HG02973 (cell line): ENCODE measurements around the gene OSBPL10.
A peak's percentile ranks its signal among the peaks of the same experiment; 100 is the strongest.
"Not testable (repeated sequence)": the region's sequence is repeated elsewhere in the genome, so short reads cannot be mapped to it uniquely, and the experiment has no call there.

Source experiments
- ATAC-seq: cut with Tn5 transposase; IDR thresholded peaks from one replicate; pipeline ENCODE4 v1.9.1; 2021; ENCODE audit warnings: moderate library complexity; ENCODE audit not compliant: unreplicated experiment

The OSBPL10 gene

DNA sequence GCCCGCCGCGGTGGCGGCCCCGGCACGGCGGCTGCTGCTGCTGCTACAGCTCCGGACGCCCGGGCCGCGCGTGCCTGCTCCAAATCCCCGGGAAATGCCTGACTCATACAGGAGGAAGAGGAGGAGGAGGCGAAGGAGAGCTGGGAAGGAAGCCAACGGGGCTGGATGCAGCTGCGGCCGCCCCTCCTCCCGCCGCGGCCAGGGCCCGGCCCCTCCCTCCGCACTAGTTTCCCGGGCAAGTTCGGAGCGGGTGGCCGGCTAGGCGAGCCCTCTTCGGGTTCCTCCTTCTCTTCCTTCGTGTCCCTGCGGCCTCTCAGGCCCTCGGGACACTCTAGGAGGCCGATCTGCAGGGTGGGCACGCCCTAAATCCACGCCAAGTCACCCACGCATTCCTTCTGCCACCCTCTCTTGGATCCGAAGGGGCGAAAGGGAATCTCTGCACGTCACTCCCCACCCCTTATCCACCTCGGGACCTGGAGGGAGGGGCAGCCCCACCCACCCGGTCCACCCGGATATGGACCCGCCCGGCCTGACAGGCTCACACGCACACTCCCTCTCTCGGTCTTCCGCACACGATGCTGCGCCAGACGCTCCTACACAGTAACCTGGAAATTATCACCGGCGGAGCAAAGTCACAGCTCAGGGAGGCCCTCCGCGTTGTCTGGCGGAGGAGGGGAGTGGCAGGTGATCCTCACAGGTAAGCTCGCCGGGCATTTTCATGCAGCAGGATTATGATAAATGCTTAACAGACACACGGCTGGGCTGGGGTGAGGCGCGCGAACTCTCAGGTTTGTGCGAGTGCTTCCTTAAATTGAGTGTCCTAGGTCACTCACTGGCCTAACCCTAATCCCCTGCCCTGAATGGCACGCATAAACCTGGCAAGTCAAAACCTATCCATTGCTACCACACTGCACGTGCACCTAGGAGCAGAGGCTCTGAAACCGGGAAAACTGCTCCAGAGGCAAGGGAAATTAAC lies at the start of gene OSBPL10, which contains the start of gene ZNF860:
Gene OSBPL10 (minus strand): TSS at position 57 of the 976 bp plus-strand sequence. CDS start 83 bp downstream, outside the sequence.
Gene ZNF860 (plus strand): TSS at position 545 of the 976 bp plus-strand sequence. CDS start 7,330 bp downstream, outside the sequence.
- ATAC-seq: no peak

DNA sequence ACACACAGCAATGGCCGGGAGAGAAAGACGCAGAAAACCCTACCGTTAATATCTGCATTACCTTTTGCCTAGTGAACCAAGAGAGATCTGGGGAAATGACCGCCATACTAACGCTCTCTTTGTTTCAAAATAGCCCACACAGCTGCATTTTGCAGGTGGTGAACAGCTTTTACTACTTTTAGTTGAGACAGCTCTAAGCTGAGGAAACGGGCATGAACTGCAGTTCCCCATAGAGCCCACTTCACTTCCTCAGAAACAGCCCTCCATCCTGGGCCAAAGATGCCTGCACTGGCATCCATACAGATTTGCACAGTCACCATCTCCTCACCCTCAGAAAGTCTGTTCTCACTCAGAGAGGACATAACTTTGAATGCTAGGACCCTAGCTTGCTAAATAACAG lies 45.5 kb upstream of the OSBPL10 start:
- no peak for ATAC-seq

DNA sequence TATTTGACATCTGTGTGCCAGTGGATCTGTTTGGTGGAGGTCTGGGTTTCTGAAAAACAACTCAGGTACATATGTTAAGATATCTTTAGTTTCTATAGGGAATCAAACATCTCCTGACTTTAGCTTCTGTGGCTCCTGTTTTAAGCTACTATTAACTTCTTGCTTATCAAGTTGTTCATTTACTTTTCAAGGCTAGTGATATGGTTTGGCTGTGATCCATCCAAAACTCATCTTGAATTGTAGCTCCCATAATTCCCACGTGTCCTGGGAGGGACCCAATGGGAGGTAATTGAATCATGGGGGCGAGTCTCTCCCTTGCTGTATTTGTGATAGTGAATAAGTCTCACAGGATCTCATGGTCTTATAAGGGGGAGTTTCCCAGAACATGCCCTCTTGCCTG lies 41.9 kb upstream of the OSBPL10 start:
- no peak for ATAC-seq

DNA sequence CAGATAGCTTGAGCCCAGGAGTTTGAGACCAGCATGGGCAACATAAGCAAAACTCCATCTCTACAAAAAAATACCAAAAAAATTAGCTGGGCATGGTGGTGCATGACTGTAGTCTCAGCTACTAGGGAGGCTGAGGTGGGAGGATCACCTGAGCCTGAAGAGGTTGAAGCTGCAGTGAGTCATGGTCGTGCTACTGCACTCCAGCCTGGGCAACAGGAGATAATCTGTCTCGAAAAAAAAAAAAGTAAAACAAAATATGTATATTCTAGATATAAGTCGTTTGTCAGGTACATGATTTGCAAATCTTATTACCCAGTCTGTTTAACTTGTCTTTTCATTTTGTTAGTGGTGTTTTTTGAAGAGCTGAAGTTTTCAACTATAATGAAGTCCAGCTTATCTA lies 40.7 kb upstream of the OSBPL10 start:
- ATAC-seq: no peak

- no peak for ATAC-seq
These were observed 40.1 kb upstream of the OSBPL10 start for GRCh38 chr3:32021155-32021554.

GRCh38 chr3:32018757-32019564 lies 37.9 kb upstream of the OSBPL10 start:
- peak; percentile 66 for ATAC-seq

DNA sequence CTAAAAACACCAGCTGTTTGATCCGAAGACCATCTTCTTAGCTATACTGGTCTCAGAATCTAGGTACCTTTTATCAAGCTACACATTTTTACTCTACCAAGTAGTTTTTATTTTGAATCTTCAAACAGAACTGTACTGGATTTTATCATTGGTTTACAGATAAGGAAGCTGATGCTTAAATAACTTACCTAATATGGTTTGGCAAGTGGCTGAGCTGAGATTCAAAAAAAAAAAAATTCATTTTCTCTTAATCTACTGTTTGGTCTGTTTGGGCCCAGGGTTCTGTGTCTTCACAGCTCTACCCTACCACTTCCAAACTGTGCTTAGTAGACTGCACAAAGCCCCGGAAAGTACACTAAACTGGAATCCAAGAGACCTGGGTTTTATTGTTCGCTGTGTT lies 36.2 kb upstream of the OSBPL10 start:
- ATAC-seq: no peak

- ATAC-seq: not testable (repeated sequence)
These were observed 34.6 kb upstream of the OSBPL10 start for GRCh38 chr3:32015638-32016037.

DNA sequence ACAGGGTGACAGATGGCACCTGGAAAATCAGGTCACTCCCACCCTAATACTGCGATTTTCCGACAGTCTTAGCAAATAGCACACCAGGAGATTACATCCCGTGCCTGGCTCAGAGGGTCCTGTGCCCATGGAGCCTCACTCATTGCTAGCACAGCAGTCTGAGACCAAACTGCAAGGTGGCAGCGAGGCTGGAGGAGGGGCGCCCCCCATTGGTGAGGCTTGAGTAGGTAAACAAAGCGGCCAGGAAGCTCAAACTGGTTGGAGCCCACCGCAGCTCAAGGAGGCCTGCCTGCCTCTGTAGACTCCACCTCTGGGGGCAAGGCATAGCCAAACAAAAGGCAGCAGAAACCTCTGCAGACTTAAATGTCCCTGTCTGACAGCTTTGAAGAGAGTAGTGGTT lies 29.6 kb upstream of the OSBPL10 start:
- ATAC-seq: not testable (repeated sequence)

GRCh38 chr3:32009957-32010356 lies 28.9 kb upstream of the OSBPL10 start:
- ATAC-seq: no peak

DNA sequence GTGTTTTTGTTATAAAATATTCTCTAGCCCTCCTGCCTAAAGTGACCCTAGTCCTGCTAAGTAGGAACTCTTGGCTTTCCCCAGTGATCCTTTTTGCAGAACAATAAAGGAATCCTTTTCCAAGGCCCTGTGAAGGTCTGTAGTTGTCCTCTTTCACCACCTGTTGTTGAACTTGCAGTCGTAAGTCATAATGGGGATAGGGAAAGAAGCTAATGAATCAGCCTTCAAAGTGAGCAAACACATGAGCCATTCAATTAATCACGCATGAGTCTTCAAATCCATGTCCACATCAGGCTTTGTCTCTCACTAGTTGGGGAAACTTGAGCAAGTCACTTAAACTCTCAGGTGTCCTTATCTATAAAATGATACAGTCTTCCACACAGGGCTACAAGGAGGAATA lies 28.0 kb upstream of the OSBPL10 start:
- ATAC-seq: no peak

DNA sequence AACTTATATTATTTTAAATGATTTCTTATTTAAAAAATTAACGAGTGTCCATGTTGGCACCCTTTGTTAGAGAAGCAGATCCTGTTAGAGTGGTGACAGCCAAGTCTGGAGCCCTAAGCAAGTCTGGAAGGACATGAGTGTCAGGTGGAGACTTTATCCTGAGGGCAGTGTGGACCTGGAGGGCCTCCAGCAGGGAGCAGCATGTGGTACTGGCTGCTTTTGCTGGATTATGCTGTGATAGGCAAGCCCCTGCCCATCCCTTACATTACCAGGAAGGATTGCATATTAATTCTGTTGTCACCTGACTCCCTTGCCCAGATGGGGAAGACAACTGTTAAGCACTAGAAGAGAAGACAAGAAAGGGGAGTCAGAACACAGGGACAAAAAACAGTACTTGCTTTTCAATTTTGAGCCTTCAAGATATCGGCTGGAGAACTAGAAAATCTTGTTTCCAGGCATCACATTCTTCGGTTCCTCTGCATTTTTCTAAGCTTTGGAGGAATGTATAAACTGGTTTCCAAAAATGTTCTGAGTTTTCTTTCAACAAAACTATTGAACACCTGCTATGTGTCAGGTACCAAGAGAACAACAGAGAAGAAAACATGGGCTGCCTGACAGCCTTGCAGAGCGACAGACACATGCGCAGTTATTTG lies 23.2 kb upstream of the OSBPL10 start:
- ATAC-seq: no peak

- ATAC-seq: no peak
These were observed 22.3 kb upstream of the OSBPL10 start for GRCh38 chr3:32003380-32003779.

DNA sequence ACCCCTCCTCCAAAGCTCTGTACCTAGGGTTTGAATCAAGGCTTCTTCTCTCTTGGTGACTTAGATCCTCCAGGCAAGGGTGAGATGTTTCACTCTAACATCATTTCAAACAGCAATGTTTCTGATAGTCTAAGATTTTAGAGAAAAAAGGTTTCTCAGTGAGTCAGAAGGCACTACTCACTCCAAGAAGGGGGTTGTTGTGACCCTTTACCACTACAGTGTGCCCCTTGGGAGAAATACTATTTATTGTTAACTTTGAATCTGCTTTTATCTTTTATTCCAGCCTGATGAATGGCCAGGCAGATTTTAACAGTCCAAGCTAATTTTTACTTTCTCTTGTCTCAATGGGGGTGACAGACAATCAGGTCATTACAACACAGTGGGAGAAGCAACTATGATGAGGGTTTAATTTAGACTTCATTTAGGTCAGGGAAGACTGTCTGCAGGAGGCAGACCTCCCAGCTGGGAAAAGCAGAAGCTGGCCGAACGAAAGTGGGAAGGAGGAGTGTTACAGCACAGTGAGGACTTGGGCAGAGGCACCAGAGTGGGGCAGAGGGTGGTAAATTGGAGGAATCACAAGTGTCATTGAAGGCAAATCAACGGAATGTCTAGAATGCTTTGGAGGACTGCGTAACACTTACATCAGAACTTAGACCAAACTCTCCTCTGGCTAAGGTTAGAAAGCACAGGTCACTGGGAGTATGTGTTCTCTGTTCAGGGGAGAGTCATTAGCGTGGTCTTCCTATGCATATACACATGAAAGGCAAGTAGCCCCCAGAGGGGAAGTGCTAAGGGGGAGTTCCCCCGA lies 21.7 kb upstream of the OSBPL10 start:
- no peak for ATAC-seq

DNA sequence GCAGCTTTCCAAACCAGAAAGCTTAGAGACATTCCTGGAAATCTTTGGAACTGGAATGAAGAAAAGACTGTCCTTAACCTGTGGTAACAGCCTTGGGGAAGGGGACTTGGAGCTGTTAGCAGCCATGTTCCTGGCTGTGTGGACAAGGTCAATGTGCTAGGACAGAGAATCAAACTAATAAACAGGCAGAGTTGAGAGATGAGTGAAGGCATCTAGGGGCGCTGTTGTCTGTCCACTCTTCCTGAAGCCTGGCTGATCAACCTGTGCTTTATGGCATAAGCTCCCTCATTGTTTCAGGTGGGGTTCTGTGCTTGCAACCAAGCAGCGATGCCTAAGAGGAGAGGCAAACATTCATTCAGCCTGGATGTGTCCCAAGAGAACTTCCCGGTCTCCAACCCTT lies 19.8 kb upstream of the OSBPL10 start:
- no peak for ATAC-seq

DNA sequence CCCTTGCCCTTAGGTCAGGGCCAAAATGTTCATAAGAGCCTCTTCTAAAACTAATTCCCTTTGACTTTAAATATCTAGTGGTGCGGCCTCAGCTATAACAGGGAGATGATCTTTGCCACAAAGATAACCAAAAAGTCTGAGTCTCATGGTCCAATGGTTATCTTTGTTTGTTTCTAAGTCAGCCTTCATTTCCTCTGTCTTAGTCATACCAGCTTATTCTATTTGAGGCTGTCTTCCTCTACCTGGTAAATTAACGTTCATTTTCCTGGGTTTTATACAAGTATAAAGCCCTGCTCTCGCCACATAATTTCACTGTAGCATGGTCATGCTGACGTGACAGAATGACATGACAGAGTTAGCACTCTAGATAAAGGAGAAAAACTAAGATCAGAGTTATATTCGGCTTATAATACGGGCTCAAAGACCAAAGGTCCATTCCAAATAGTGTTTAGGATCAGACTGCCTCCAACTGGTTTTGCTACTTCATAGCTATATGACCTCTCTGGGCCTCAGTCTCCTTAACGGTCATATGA lies 18.9 kb upstream of the OSBPL10 start:
- peak; percentile 66 for ATAC-seq

- no peak for ATAC-seq
These were observed 16.4 kb upstream of the OSBPL10 start for GRCh38 chr3:31997500-31997899.

GRCh38 chr3:31996195-31996594 lies 15.1 kb upstream of the OSBPL10 start:
- no peak for ATAC-seq

GRCh38 chr3:31995026-31995425 lies 14.0 kb upstream of the OSBPL10 start:
- not testable (repeated sequence) for ATAC-seq

DNA sequence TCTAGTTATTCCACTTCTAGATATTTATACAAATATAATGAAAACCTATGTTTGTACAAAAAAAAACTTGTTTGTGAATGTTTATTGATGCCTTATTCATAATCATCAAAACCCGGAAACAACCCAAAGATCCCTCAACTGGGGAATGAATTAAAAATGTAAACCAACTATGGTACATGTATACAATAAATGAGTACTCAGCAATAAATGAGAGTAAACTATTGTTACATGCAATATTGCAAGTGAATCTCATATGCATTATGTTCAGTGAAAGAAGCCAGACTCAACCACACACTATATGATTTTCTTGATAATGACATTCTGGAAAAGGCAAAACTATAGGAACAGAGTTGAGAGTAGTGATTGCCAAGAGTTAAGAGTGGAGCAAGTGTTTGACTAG lies 12.8 kb upstream of the OSBPL10 start:
- no peak for ATAC-seq
